HG02763 (cell line): ENCODE measurements around the gene GSK3A.

Experiments
- ATAC-seq: cut with Tn5 transposase; IDR thresholded peaks from one replicate; pipeline ENCODE4 v1.9.1; 2021; ENCODE audit warnings: mild to moderate bottlenecking, moderate library complexity; ENCODE audit not compliant: unreplicated experiment

The GSK3A gene

GRCh38 chr19:42232435-42232834 lies 10.0 kb downstream of the GSK3A start:
- ATAC-seq = no peak

GRCh38 chr19:42230571-42230970 lies 11.8 kb downstream of the GSK3A start:
- no peak for ATAC-seq

GRCh38 chr19:42229855-42230351 lies 12.5 kb downstream of the GSK3A start:
- ATAC-seq = no peak

- no peak for ATAC-seq
Measured at GRCh38 chr19:42229301-42229854, 13.0 kb downstream of the GSK3A start.

- no peak for ATAC-seq
Measured at GRCh38 chr19:42228641-42229040, 13.8 kb downstream of the GSK3A start.

GRCh38 chr19:42226886-42227285 lies 15.5 kb downstream of the GSK3A start:
- ATAC-seq = no peak

GRCh38 chr19:42225718-42226292 lies 16.6 kb downstream of the GSK3A start:
- no peak for ATAC-seq

GRCh38 chr19:42224940-42225717 lies 17.3 kb downstream of the GSK3A start:
- no peak for ATAC-seq

GRCh38 chr19:42220751-42221097 lies 21.7 kb downstream of the GSK3A start:
- no peak for ATAC-seq

- peak; percentile 71 for ATAC-seq
Measured at GRCh38 chr19:42219812-42220750, 22.3 kb downstream of the GSK3A start, which contains the start of gene ZNF526. Gene ZNF526 (plus strand): TSS chr19:42220312. CDS start chr19:42224404, 4,092 bp downstream.

GRCh38 chr19:42217520-42218437 lies 24.6 kb downstream of the GSK3A start, which contains the start of gene DEDD2:
Gene DEDD2 (minus strand): TSS chr19:42217677. CDS start chr19:42217007, 670 bp downstream.
- ATAC-seq = peak; percentile 78

GRCh38 chr19:42216653-42217519 lies 25.5 kb downstream of the GSK3A start:
- no peak for ATAC-seq

- ATAC-seq = no peak
Measured at GRCh38 chr19:42214810-42215485, 27.5 kb downstream of the GSK3A start.

- no peak for ATAC-seq
Measured at GRCh38 chr19:42212886-42213285, 29.5 kb downstream of the GSK3A start.

- no peak for ATAC-seq
Measured at GRCh38 chr19:42208612-42209011, 33.8 kb downstream of the GSK3A start.

- ATAC-seq = no peak
Measured at GRCh38 chr19:42207767-42208271, 34.6 kb downstream of the GSK3A start.

GRCh38 chr19:42206871-42207755 lies 35.3 kb downstream of the GSK3A start:
- ATAC-seq = no peak
